SK-N-SH (cell line): ENCODE results near the gene BNIP2. TPM values are rescaled to one million over a fixed set of nuclear protein-coding genes. Genes with fewer than 3 reads are reported as not detected.

Source experiments
- CTCF ChIA-PET: fragments of 300-600, 350-600 bp; formaldehyde crosslinking; extraction: SDS; loops from one replicate; lab custom pipeline; 2021; lab: Yijun Ruan, JAX
- POLR2A ChIA-PET: fragments of 350-600 bp; sonication (Branson Sonifier 250); formaldehyde crosslinking; extraction: SDS; loops from one replicate; lab custom pipeline; 2020; ENCODE audit warnings: antibody characterized with exemption, inconsistent platforms; lab: Yijun Ruan, JAX
- DNase-seq: peaks from one replicate; pipeline ENCODE4 v3.0.0; 2012
- H2AFZ ChIP-seq: fragments of 200-600 bp; sonication (generic); 2 replicates; pipeline ENCODE4 v1.8.1; 2016; ENCODE audit warnings: antibody characterized with exemption, mild to moderate bottlenecking, low read depth
- H3F3A ChIP-seq: fragments of 200-600 bp; sonication (generic); replicated peaks from 2 replicates; pipeline ENCODE3; 2016; ENCODE audit warnings: antibody characterized with exemption, mild to moderate bottlenecking; ENCODE audit not compliant: insufficient read depth
- H3K27ac ChIP-seq, 2 experiments: fragments of 200-500 bp in 1 of 2; fragments of 200-600 bp in 1 of 2; sonication (Bioruptor generic) in 1 of 2; sonication (generic), shearing (Covaris generic) in 1 of 2; 2 replicates each; pipeline versions ENCODE4 v1.5.1 to v1.6.1; 2014 to 2016; ENCODE audit warnings: low read depth in 2 of 2, inconsistent platforms in 1 of 2, low read length in 1 of 2, mild to moderate bottlenecking in 1 of 2, mixed read lengths in 1 of 2
- H3K27me3 ChIP-seq: fragments of 200-600 bp; sonication (generic), shearing (Covaris generic); 2 replicates; pipeline ENCODE4 v1.6.1; 2016; ENCODE audit warnings: mixed run types; ENCODE audit not compliant: insufficient read depth
- H3K36me3 ChIP-seq, 2 experiments: fragments of 200-500 bp in 1 of 2; fragments of 200-600 bp in 1 of 2; sonication (Bioruptor generic) in 1 of 2; sonication (generic) in 1 of 2; replicated peaks in 1 of 2; 2 replicates each; pipeline versions ENCODE3 to v1.5.1; 2014 to 2016; ENCODE audit warnings: low read length in 1 of 2, mild to moderate bottlenecking in 1 of 2; ENCODE audit not compliant: insufficient read depth in 2 of 2, control insufficient read depth in 1 of 2
- H3K4me1 ChIP-seq, 2 experiments: fragments of 200-500 bp in 1 of 2; fragments of 200-600 bp in 1 of 2; sonication (Bioruptor generic) in 1 of 2; sonication (generic), shearing (Covaris generic) in 1 of 2; 2 replicates each; pipeline versions ENCODE4 v1.5.1 to v1.6.1; 2014 to 2016; ENCODE audit warnings: low read depth in 1 of 2, low read length in 1 of 2, mixed run types in 1 of 2; ENCODE audit not compliant: insufficient read depth in 2 of 2, control insufficient read depth in 1 of 2
- H3K4me2 ChIP-seq: fragments of 200-600 bp; sonication (generic), shearing (Covaris generic); 2 replicates; pipeline ENCODE4 v1.6.1; 2017; ENCODE audit warnings: mixed run types
- H3K4me3 ChIP-seq, 2 experiments: fragments of 200-500 bp in 1 of 2; fragments of 200-600 bp in 1 of 2; sonication (Bioruptor generic) in 1 of 2; sonication (generic), shearing (Covaris generic) in 1 of 2; 2 replicates each; pipeline versions ENCODE4 v1.5.1 to v1.8.1; 2014 to 2016; ENCODE audit warnings: low read depth in 2 of 2, inconsistent platforms in 1 of 2, low read length in 1 of 2, mild to moderate bottlenecking in 1 of 2, mixed read lengths in 1 of 2, moderate library complexity in 1 of 2
- H3K79me2 ChIP-seq: fragments of 200-600 bp; sonication (generic); 2 replicates; pipeline ENCODE4 v1.8.1; 2017; ENCODE audit warnings: mild to moderate bottlenecking; ENCODE audit not compliant: insufficient read depth
- H3K9ac ChIP-seq: fragments of 200-600 bp; sonication (generic); 2 replicates; pipeline ENCODE4 v1.6.1; 2017; ENCODE audit warnings: mixed run types
- H3K9me2 ChIP-seq: fragments of 200-600 bp; sonication (generic); 2 replicates; pipeline ENCODE4 v1.6.1; 2017; ENCODE audit warnings: mixed run types
- H3K9me3 ChIP-seq: fragments of 200-600 bp; sonication (generic); 2 replicates; pipeline ENCODE4 v1.6.1; 2017; ENCODE audit warnings: mixed run types, mild to moderate bottlenecking, moderate library complexity
- H4K20me1 ChIP-seq: fragments of 200-600 bp; sonication (generic); 2 replicates; pipeline ENCODE4 v1.6.1; 2017; ENCODE audit warnings: mild to moderate bottlenecking, mixed run types; ENCODE audit not compliant: insufficient read depth
- CHD2 ChIP-seq: fragments of 150-350 bp; IDR thresholded peaks from 2 replicates; pipeline ENCODE4 v1.6.1; 2018; ENCODE audit warnings: low read length; ENCODE audit not compliant: partially characterized antibody
- ELF1 ChIP-seq: IDR thresholded peaks from 2 replicates; pipeline ENCODE4 v1.4.0; 2012
- EP300 ChIP-seq, 2 experiments: IDR thresholded peaks; 2 replicates each; pipeline versions ENCODE4 v1.4.0 to v1.6.1; 2012; ENCODE audit warnings: borderline replicate concordance in 1 of 2, low read depth in 1 of 2, low read length in 1 of 2
- FOXJ3 ChIP-seq: sonication (generic); formaldehyde crosslinking; IDR thresholded peaks from 2 replicates; pipeline ENCODE4 v1.5.1; 2020; ENCODE audit warnings: mild to moderate bottlenecking, missing genetic modification reagents
- GABPA ChIP-seq: IDR thresholded peaks from 2 replicates; pipeline ENCODE4 v1.4.0; 2012; ENCODE audit warnings: low read depth, mild to moderate bottlenecking
- MXI1 ChIP-seq: IDR thresholded peaks from 2 replicates; pipeline ENCODE4 v1.6.1; 2012; ENCODE audit warnings: mild to moderate bottlenecking, low read depth, low read length, improper control_type of control experiment
- NFIC ChIP-seq: IDR thresholded peaks from 2 replicates; pipeline ENCODE4 v1.4.0; 2012; ENCODE audit warnings: borderline replicate concordance
- NRF1 ChIP-seq: IDR thresholded peaks from 2 replicates; pipeline ENCODE4 v1.6.1; 2012; ENCODE audit warnings: low read depth, mild to moderate bottlenecking, low read length
- POLR2AphosphoS5 ChIP-seq: IDR thresholded peaks from 2 replicates; pipeline ENCODE4 v1.6.1; 2012; ENCODE audit warnings: low read depth, low read length
- RAD21 ChIP-seq: IDR thresholded peaks from 2 replicates; pipeline ENCODE4 v1.6.1; 2012; ENCODE audit warnings: mild to moderate bottlenecking, low read length
- RCOR1 ChIP-seq: fragments of 150-350 bp; IDR thresholded peaks from 2 replicates; pipeline ENCODE4 v1.6.1; 2017; ENCODE audit warnings: antibody characterized with exemption, low read length
- RFX5 ChIP-seq: IDR thresholded peaks from 2 replicates; pipeline ENCODE4 v1.6.1; 2012; ENCODE audit warnings: mild to moderate bottlenecking, improper control_type of control experiment, low read length
- TAF1 ChIP-seq: IDR thresholded peaks from 2 replicates; pipeline ENCODE4 v1.6.1; 2012; ENCODE audit warnings: low read depth, mild to moderate bottlenecking, low read length, moderate library complexity, borderline replicate concordance
- TEAD4 ChIP-seq: IDR thresholded peaks from 2 replicates; pipeline ENCODE4 v1.4.0; 2012; ENCODE audit warnings: mild to moderate bottlenecking, borderline replicate concordance; ENCODE audit not compliant: insufficient read depth
- YY1 ChIP-seq: IDR thresholded peaks from 2 replicates; pipeline ENCODE4 v1.4.0; 2012; ENCODE audit warnings: low read depth, mild to moderate bottlenecking
- WGBS: methylation state at CpG from one replicate; pipeline ENCODE4 v1.1.6; 2017; ENCODE audit warnings: low lambda C conversion rate; 5-methylcytosine and 5-hydroxymethylcytosine counted together
- polyA plus RNA-seq, 3 experiments: library from polyadenylated mRNA; depleted of rRNA; stranded (reverse); fragments of >200 nt; gene quantifications; 2 replicates each; pipeline ENCODE4 v1.2.3, GENCODE V29; 2012
- TF ChIP-seq, protein P1 (sequence below): fragments of 200-600 bp; sonication (generic); IDR thresholded peaks from 2 replicates; pipeline ENCODE4 v1.6.1; 2017; ENCODE audit warnings: antibody characterized with exemption, mild to moderate bottlenecking, moderate library complexity
- TF ChIP-seq, protein P2 (sequence below): IDR thresholded peaks from 2 replicates; pipeline ENCODE4 v1.4.0; 2012; ENCODE audit warnings: low read depth, borderline replicate concordance
- TF ChIP-seq, protein P3 (sequence below): IDR thresholded peaks from 2 replicates; pipeline ENCODE4 v1.4.0; 2012; ENCODE audit warnings: low read depth, borderline replicate concordance

Gene BNIP2, protein sequence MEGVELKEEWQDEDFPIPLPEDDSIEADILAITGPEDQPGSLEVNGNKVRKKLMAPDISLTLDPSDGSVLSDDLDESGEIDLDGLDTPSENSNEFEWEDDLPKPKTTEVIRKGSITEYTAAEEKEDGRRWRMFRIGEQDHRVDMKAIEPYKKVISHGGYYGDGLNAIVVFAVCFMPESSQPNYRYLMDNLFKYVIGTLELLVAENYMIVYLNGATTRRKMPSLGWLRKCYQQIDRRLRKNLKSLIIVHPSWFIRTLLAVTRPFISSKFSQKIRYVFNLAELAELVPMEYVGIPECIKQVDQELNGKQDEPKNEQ
- 37.0 and 67.7 TPM in 2 replicates for polyA plus RNA-seq (2012; rRNA removed)
- 63.2 and 83.6 TPM in 2 replicates for polyA plus RNA-seq (2012; cell fraction: cytosol; rRNA removed)
- polyA plus RNA-seq (2012; cell fraction: nucleus; rRNA removed), result 52.7 and 55.3 TPM in 2 replicates

GRCh38 chr15:59688782-59689625 lies at the start of gene BNIP2:
Gene BNIP2, minus strand, starts transcription at chr15:59689320. Its CDS starts 6,863 bp downstream, at chr15:59682457.
- no peaks in the 10 kb centered on the region for H3K27me3 ChIP-seq
- peak; percentile 96 for TF ChIP-seq GABPA
- TF ChIP-seq EP300 (IDR thresholded peaks at IDR 0.05; ENCODE audit: borderline replicate concordance in 1 of 2, low read depth in 1 of 2, low read length in 1 of 2), result 0 out of 4 replicates have a peak, but pooled peaks of 1 of the 2 experiments have one; percentile 26
- TF ChIP-seq TEAD4, result no peak
- peak; percentile 84 for TF ChIP-seq POLR2AphosphoS5
- TF ChIP-seq NFIC, result 0 out of 2 replicates have a peak, but pooled peaks have one; percentile 2
- TF ChIP-seq MXI1, result peak; percentile 74
- TF ChIP-seq, protein P1, sequence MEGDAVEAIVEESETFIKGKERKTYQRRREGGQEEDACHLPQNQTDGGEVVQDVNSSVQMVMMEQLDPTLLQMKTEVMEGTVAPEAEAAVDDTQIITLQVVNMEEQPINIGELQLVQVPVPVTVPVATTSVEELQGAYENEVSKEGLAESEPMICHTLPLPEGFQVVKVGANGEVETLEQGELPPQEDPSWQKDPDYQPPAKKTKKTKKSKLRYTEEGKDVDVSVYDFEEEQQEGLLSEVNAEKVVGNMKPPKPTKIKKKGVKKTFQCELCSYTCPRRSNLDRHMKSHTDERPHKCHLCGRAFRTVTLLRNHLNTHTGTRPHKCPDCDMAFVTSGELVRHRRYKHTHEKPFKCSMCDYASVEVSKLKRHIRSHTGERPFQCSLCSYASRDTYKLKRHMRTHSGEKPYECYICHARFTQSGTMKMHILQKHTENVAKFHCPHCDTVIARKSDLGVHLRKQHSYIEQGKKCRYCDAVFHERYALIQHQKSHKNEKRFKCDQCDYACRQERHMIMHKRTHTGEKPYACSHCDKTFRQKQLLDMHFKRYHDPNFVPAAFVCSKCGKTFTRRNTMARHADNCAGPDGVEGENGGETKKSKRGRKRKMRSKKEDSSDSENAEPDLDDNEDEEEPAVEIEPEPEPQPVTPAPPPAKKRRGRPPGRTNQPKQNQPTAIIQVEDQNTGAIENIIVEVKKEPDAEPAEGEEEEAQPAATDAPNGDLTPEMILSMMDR, result 0 out of 2 replicates have a peak, but pooled peaks have one; percentile 6
- TF ChIP-seq TAF1, result peak; percentile 56
- TF ChIP-seq YY1, result 0 out of 2 replicates have a peak, but pooled peaks have one; percentile 42
- no peak for TF ChIP-seq RCOR1
- TF ChIP-seq, protein P2, sequence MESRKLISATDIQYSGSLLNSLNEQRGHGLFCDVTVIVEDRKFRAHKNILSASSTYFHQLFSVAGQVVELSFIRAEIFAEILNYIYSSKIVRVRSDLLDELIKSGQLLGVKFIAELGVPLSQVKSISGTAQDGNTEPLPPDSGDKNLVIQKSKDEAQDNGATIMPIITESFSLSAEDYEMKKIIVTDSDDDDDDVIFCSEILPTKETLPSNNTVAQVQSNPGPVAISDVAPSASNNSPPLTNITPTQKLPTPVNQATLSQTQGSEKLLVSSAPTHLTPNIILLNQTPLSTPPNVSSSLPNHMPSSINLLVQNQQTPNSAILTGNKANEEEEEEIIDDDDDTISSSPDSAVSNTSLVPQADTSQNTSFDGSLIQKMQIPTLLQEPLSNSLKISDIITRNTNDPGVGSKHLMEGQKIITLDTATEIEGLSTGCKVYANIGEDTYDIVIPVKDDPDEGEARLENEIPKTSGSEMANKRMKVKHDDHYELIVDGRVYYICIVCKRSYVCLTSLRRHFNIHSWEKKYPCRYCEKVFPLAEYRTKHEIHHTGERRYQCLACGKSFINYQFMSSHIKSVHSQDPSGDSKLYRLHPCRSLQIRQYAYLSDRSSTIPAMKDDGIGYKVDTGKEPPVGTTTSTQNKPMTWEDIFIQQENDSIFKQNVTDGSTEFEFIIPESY, result peak; percentile 47; the same call in 1 of the 2 replicates
- TF ChIP-seq RFX5, result peak; percentile 42; the same call in 1 of the 2 replicates
- TF ChIP-seq RAD21, result no peak
- TF ChIP-seq, protein P3, sequence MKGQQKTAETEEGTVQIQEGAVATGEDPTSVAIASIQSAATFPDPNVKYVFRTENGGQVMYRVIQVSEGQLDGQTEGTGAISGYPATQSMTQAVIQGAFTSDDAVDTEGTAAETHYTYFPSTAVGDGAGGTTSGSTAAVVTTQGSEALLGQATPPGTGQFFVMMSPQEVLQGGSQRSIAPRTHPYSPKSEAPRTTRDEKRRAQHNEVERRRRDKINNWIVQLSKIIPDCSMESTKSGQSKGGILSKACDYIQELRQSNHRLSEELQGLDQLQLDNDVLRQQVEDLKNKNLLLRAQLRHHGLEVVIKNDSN, result 0 out of 2 replicates have a peak, but pooled peaks have one; percentile 38
- peak; percentile 93 for TF ChIP-seq CHD2
- no peak for TF ChIP-seq FOXJ3 (CRISPR knock-in tag)
- peak; percentile 41; the same call in 1 of the 2 replicates for TF ChIP-seq NRF1
- TF ChIP-seq ELF1, result peak; percentile 26; the same call in 1 of the 2 replicates
- H3K4me3 ChIP-seq, result peak within 1 kb of the TSS; percentile 81 to 86
- WGBS, result 2% methylated on average over 18 of the region's 78 CpGs
- ChIA-PET POLR2A (interaction anchor here (0.7 to 1.0 kb wide), 2 partner anchors 32 to 445 kb away, joined by 3 to 5 read pairs; partner anchors contain the start of gene GTF2A2), CTCF (interaction anchor here (0.8 to 3.5 kb wide), 7 partner anchors 8 to 670 kb away, joined by 3 to 19 read pairs (median 3); no protein-coding TSS in a partner anchor)
- no peaks in the 10 kb centered on the region for H3K9me2 ChIP-seq
- peaks cover 5 to 20% of the 10 kb centered on the region in 2 experiments for H3K36me3 ChIP-seq
- no peaks in the 10 kb centered on the region for H3K9me3 ChIP-seq
- H3K4me1 ChIP-seq, result peaks cover 16 to 22% of the 10 kb centered on the region in 2 experiments; a peak in 3 of 4 replicates
- peak within 1 kb of the TSS; percentile 81 for H2AFZ ChIP-seq
- peak within 1 kb of the TSS; percentile 92 to 93 for H3K27ac ChIP-seq
- peak within 1 kb of the TSS; percentile 77 for H3K4me2 ChIP-seq
- H3F3A ChIP-seq, result peaks cover 20% of the 10 kb centered on the region
- peak; percentile 96 for DNase-seq
- H3K79me2 ChIP-seq, result peaks cover 51% of the 10 kb centered on the region
- H3K9ac ChIP-seq, result peak within 1 kb of the TSS; percentile 99
- H4K20me1 ChIP-seq, result peaks cover 41% of the 10 kb centered on the region
